SK-N-SH treated with all-trans-retinoic acid at 6 μM for 48 hours (cell line): ENCODE measurements around the gene ZEB1.

Experiments used
- ATAC-seq: fragments of 200-7000 bp; cut with Tn5 transposase; 3 replicates; pipeline ENCODE4 v1.9.1; 2020; ENCODE audit warnings: mild to moderate bottlenecking, moderate library complexity
- ARNTL ChIP-seq: fragments of 450-650 bp; formaldehyde crosslinking; IDR thresholded peaks from 2 replicates; pipeline ENCODE4 v1.5.0; 2020; ENCODE audit warnings: low read depth, mild to moderate bottlenecking, moderate library complexity, borderline replicate concordance
- BACH2 ChIP-seq: fragments of 250-450 bp; sonication (Bioruptor Pico); IDR thresholded peaks from 2 replicates; pipeline ENCODE4 v1.9.0; 2021; ENCODE audit warnings: mild to moderate bottlenecking, borderline replicate concordance
- CSDC2 ChIP-seq: fragments of 250-450 bp; sonication (Bioruptor Pico); IDR thresholded peaks from 2 replicates; pipeline ENCODE4 v1.5.0; 2020; ENCODE audit warnings: mild to moderate bottlenecking, moderate library complexity
- ESRRG ChIP-seq: fragments of 250-450 bp; sonication (Bioruptor Pico); IDR thresholded peaks from 2 replicates; pipeline ENCODE4 v1.6.1; 2021; ENCODE audit warnings: mild to moderate bottlenecking
- GLIS3 ChIP-seq: fragments of 250-450 bp; sonication (Bioruptor Pico); IDR thresholded peaks from 2 replicates; pipeline ENCODE4 v1.5.0; 2020; ENCODE audit warnings: mild to moderate bottlenecking, moderate library complexity
- ISL1 ChIP-seq: fragments of 250-450 bp; sonication (Bioruptor Pico); IDR thresholded peaks from 2 replicates; pipeline ENCODE4 v2.1.2; 2022; ENCODE audit warnings: mild to moderate bottlenecking, moderate library complexity
- OSR1 ChIP-seq: fragments of 250-450 bp; sonication (Bioruptor Pico); IDR thresholded peaks from 2 replicates; pipeline ENCODE4 v1.8.0; 2022; ENCODE audit warnings: moderate library complexity, mild to moderate bottlenecking, inconsistent platforms
- PPARA ChIP-seq: fragments of 250-450 bp; sonication (Bioruptor Pico); IDR thresholded peaks from 2 replicates; pipeline ENCODE4 v1.5.0; 2020; ENCODE audit warnings: mild to moderate bottlenecking, borderline replicate concordance
- RARB ChIP-seq: fragments of 250-450 bp; sonication (Bioruptor Pico); IDR thresholded peaks from 2 replicates; pipeline ENCODE4 v1.8.0; 2021; ENCODE audit warnings: mild to moderate bottlenecking, moderate library complexity
- SNAI2 ChIP-seq: fragments of 250-450 bp; sonication (Bioruptor Pico); IDR thresholded peaks from 2 replicates; pipeline ENCODE4 v1.5.0; 2020; ENCODE audit warnings: mild to moderate bottlenecking, moderate library complexity
- TCF4 ChIP-seq: fragments of 250-450 bp; sonication (Bioruptor Pico); IDR thresholded peaks from 2 replicates; pipeline ENCODE4 v1.8.0; 2021; ENCODE audit warnings: mild to moderate bottlenecking, moderate library complexity, borderline replicate concordance
- TOX ChIP-seq: fragments of 250-450 bp; sonication (Bioruptor Pico); IDR thresholded peaks from 2 replicates; pipeline ENCODE4 v1.8.0; 2021; ENCODE audit warnings: mild to moderate bottlenecking, moderate library complexity, borderline replicate concordance
- ZC3H10 ChIP-seq: fragments of 250-450 bp; sonication (Bioruptor Pico); IDR thresholded peaks from 2 replicates; pipeline ENCODE4 v1.5.1; 2021; ENCODE audit warnings: mild to moderate bottlenecking, moderate library complexity
- ZFP3 ChIP-seq: fragments of 250-450 bp; sonication (Bioruptor Pico); IDR thresholded peaks from 2 replicates; pipeline ENCODE4 v1.5.0; 2020; ENCODE audit warnings: mild to moderate bottlenecking, moderate library complexity
- ZFP30 ChIP-seq: fragments of 450-650 bp; formaldehyde crosslinking; IDR thresholded peaks from 2 replicates; pipeline ENCODE4 v1.5.0; 2022; ENCODE audit warnings: mild to moderate bottlenecking, moderate library complexity
- ZNF565 ChIP-seq: fragments of 450-650 bp; formaldehyde crosslinking; conservative IDR thresholded peaks from 2 replicates; pipeline ENCODE4 v1.5.0; 2020; ENCODE audit warnings: low read depth, mild to moderate bottlenecking, moderate library complexity
- ZNF70 ChIP-seq: fragments of 450-650 bp; formaldehyde crosslinking; IDR thresholded peaks from 2 replicates; pipeline ENCODE4 v1.5.0; 2020; ENCODE audit warnings: mild to moderate bottlenecking, moderate library complexity
- ZNF8 ChIP-seq: fragments of 450-650 bp; formaldehyde crosslinking; IDR thresholded peaks from 2 replicates; pipeline ENCODE4 v1.5.0; 2020; ENCODE audit warnings: mild to moderate bottlenecking, moderate library complexity
- TF ChIP-seq, protein P1 (sequence below): fragments of 250-450 bp; sonication (Bioruptor Pico); IDR thresholded peaks from 2 replicates; pipeline ENCODE4 v1.5.0; 2020; ENCODE audit warnings: mild to moderate bottlenecking, moderate library complexity
- TF ChIP-seq, protein P2 (sequence below): fragments of 250-450 bp; sonication (Bioruptor Pico); IDR thresholded peaks from 2 replicates; pipeline ENCODE4 v1.8.0; 2020; ENCODE audit warnings: mild to moderate bottlenecking, moderate library complexity, borderline replicate concordance
- TF ChIP-seq, protein P3 (sequence below): fragments of 250-450 bp; sonication (Bioruptor Pico); IDR thresholded peaks from 2 replicates; pipeline ENCODE4 v1.8.0; 2021; ENCODE audit warnings: low read depth, mild to moderate bottlenecking, moderate library complexity, borderline replicate concordance
- TF ChIP-seq, protein P4 (sequence below): fragments of 250-450 bp; sonication (Bioruptor Pico); IDR thresholded peaks from 2 replicates; pipeline ENCODE4 v1.5.1; 2020; ENCODE audit warnings: low read depth, mild to moderate bottlenecking, moderate library complexity
- TF ChIP-seq, protein P5 (sequence below): fragments of 250-450 bp; sonication (Bioruptor Pico); IDR thresholded peaks from 2 replicates; pipeline ENCODE4 v1.5.1; 2021; ENCODE audit warnings: mild to moderate bottlenecking, moderate library complexity

Gene ZEB1

DNA sequence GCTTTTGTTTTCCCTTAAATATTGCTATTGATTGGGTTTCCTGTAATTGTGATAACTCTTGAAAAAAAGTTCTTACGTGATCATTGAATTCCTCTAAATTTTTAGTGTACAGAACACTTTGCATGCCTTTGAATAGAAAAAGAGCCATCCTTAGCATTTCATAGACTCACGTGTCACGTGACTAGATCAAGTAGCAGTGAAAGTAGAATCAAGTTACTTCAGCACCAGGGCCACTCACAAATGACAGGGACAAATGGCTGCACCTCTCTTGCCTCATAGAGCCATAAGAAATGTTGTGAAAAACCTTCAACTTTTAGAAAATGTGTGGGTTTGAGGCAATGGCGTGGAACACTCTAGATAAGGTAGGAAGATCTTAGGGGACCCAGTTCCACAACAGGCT, 203.8 kb downstream of the ZEB1 start:
- ATAC-seq = no peak
- TF ChIP-seq ZNF565 (CRISPR knock-in tag) (no peak), ISL1 (CRISPR knock-in tag) (no peak), ZNF8 (no peak), SNAI2 (CRISPR knock-in tag) (no peak), CSDC2 (no peak), RARB (no peak)
- TF ChIP-seq, protein P1, sequence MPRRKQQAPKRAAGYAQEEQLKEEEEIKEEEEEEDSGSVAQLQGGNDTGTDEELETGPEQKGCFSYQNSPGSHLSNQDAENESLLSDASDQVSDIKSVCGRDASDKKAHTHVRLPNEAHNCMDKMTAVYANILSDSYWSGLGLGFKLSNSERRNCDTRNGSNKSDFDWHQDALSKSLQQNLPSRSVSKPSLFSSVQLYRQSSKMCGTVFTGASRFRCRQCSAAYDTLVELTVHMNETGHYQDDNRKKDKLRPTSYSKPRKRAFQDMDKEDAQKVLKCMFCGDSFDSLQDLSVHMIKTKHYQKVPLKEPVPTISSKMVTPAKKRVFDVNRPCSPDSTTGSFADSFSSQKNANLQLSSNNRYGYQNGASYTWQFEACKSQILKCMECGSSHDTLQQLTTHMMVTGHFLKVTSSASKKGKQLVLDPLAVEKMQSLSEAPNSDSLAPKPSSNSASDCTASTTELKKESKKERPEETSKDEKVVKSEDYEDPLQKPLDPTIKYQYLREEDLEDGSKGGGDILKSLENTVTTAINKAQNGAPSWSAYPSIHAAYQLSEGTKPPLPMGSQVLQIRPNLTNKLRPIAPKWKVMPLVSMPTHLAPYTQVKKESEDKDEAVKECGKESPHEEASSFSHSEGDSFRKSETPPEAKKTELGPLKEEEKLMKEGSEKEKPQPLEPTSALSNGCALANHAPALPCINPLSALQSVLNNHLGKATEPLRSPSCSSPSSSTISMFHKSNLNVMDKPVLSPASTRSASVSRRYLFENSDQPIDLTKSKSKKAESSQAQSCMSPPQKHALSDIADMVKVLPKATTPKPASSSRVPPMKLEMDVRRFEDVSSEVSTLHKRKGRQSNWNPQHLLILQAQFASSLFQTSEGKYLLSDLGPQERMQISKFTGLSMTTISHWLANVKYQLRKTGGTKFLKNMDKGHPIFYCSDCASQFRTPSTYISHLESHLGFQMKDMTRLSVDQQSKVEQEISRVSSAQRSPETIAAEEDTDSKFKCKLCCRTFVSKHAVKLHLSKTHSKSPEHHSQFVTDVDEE (CRISPR knock-in tag) = no peak

DNA sequence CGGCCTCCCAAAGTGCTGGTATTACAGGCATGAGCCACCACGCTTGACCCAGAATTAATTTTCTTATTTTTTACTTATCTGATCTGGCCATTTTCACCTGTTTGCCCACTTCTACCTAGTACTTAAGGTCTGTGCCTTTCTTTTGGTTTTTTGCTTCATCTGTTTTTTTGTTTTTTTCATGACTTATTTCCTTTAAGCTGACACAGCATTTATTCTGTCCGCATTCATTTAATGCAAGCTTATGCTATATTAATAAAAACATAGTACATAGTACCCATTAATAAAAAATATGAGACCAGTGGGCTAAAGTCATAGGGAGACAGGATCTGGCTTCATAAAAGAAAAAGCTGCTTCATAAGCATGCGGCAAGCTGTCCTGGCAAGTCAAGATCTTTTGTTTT, 205.4 kb downstream of the ZEB1 start:
- TF ChIP-seq TCF4 (no peak), ZFP3 (CRISPR knock-in tag) (no peak), RARB (no peak), ZNF8 (no peak), BACH2 (CRISPR knock-in tag) (no peak), GLIS3 (CRISPR knock-in tag) (no peak), ZNF70 (CRISPR knock-in tag) (no peak), ZNF565 (CRISPR knock-in tag) (no peak), ISL1 (CRISPR knock-in tag) (no peak), PPARA (CRISPR knock-in tag) (no peak), ARNTL (CRISPR knock-in tag) (no peak), TOX (no peak), ZC3H10 (CRISPR knock-in tag) (no peak), ZFP30 (CRISPR knock-in tag) (no peak), OSR1 (CRISPR knock-in tag) (no peak)
- TF ChIP-seq, protein P2, sequence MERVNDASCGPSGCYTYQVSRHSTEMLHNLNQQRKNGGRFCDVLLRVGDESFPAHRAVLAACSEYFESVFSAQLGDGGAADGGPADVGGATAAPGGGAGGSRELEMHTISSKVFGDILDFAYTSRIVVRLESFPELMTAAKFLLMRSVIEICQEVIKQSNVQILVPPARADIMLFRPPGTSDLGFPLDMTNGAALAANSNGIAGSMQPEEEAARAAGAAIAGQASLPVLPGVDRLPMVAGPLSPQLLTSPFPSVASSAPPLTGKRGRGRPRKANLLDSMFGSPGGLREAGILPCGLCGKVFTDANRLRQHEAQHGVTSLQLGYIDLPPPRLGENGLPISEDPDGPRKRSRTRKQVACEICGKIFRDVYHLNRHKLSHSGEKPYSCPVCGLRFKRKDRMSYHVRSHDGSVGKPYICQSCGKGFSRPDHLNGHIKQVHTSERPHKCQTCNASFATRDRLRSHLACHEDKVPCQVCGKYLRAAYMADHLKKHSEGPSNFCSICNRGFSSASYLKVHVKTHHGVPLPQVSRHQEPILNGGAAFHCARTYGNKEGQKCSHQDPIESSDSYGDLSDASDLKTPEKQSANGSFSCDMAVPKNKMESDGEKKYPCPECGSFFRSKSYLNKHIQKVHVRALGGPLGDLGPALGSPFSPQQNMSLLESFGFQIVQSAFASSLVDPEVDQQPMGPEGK (CRISPR knock-in tag) = no peak
- TF ChIP-seq, protein P3, sequence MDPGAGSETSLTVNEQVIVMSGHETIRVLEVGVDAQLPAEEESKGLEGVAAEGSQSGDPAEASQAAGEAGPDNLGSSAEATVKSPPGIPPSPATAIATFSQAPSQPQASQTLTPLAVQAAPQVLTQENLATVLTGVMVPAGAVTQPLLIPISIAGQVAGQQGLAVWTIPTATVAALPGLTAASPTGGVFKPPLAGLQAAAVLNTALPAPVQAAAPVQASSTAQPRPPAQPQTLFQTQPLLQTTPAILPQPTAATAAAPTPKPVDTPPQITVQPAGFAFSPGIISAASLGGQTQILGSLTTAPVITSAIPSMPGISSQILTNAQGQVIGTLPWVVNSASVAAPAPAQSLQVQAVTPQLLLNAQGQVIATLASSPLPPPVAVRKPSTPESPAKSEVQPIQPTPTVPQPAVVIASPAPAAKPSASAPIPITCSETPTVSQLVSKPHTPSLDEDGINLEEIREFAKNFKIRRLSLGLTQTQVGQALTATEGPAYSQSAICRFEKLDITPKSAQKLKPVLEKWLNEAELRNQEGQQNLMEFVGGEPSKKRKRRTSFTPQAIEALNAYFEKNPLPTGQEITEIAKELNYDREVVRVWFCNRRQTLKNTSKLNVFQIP = no peak
- TF ChIP-seq, protein P1 (CRISPR knock-in tag) = no peak
- TF ChIP-seq, protein P4, sequence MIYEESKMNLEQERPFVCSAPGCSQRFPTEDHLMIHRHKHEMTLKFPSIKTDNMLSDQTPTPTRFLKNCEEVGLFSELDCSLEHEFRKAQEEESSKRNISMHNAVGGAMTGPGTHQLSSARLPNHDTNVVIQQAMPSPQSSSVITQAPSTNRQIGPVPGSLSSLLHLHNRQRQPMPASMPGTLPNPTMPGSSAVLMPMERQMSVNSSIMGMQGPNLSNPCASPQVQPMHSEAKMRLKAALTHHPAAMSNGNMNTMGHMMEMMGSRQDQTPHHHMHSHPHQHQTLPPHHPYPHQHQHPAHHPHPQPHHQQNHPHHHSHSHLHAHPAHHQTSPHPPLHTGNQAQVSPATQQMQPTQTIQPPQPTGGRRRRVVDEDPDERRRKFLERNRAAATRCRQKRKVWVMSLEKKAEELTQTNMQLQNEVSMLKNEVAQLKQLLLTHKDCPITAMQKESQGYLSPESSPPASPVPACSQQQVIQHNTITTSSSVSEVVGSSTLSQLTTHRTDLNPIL (CRISPR knock-in tag) = no peak
- ATAC-seq = no peak

DNA sequence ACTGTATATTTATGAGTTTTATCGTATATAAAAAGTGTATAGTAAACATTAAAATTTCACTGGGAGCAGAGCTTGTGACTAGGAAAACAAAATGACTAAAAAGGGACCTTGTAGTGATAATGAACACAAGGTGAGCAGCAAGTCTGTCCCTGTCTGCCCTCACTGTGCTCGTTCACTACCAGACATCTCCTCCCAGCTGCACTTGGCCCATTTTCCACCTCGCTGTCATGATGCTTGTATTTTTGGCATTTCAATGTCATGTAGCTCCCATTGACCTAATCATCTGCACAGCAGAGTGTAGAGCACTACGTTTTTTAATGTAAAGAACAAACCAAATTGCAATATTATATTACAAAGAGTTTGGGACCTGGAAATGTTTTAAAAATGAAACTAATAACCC, 207.2 kb downstream of the ZEB1 start:
- no peak for ATAC-seq
- TF ChIP-seq ZC3H10 (CRISPR knock-in tag) (no peak), PPARA (CRISPR knock-in tag) (no peak), ESRRG (CRISPR knock-in tag) (no peak), ZNF565 (CRISPR knock-in tag) (no peak), ZFP30 (CRISPR knock-in tag) (no peak), CSDC2 (no peak)
- TF ChIP-seq, protein P3 = no peak
- TF ChIP-seq, protein P5, sequence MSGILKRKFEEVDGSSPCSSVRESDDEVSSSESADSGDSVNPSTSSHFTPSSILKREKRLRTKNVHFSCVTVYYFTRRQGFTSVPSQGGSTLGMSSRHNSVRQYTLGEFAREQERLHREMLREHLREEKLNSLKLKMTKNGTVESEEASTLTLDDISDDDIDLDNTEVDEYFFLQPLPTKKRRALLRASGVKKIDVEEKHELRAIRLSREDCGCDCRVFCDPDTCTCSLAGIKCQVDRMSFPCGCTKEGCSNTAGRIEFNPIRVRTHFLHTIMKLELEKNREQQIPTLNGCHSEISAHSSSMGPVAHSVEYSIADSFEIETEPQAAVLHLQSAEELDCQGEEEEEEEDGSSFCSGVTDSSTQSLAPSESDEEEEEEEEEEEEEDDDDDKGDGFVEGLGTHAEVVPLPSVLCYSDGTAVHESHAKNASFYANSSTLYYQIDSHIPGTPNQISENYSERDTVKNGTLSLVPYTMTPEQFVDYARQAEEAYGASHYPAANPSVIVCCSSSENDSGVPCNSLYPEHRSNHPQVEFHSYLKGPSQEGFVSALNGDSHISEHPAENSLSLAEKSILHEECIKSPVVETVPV = no peak
